Peyer's patch (tissue), 4 donors: ENCODE results near the gene NIN.

Source experiments
- POLR2A ChIP-seq, 2 donors: fragments of 450-650 bp; IDR thresholded peaks; one replicate each; pipeline ENCODE4 v1.5.1; 2017; ENCODE audit warnings: antibody characterized with exemption in 2 of 2, mild to moderate bottlenecking in 2 of 2, moderate library complexity in 2 of 2
- TF ChIP-seq, protein P1 (sequence below), 6 experiments: fragments of 450-650 bp in 4 of 6; fragments of 200-600 bp in 2 of 6; sonication (generic) in 1 of 6; IDR thresholded peaks; one replicate each; pipeline ENCODE4 v1.5.1; 2017 to 2019; ENCODE audit warnings: antibody characterized with exemption in 6 of 6, mild to moderate bottlenecking in 3 of 6, moderate library complexity in 1 of 6

DNA sequence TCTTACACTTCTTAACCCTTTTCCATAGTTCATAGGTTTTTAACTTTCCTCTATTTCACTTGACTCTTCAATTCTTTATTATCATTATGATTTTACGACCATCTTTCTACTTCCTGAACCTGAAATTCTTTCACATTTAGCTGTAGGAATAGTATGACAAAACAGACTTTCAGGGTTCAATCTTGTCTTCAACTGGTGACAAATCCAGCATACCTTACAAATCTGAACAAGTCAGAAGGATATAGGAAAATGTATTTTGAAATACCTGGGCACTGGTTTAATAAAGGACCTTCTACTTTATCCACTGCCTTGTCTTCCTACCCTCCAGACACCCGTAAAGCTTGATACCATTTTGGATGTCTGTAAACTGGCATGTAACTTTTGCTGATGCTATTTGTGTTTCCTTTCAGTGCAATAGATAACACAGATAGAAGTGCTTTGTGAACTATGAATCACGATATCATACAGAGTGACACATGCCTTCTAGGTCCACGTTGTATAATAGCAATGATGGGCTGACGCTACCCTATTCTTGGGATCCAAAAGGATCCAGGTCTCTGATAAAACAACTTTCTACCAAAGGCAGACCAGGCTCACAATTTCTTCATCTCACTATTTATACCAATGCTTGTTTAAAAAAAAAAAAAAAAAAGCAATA, 85.4 kb downstream of the NIN start:
- TF ChIP-seq, protein P1, sequence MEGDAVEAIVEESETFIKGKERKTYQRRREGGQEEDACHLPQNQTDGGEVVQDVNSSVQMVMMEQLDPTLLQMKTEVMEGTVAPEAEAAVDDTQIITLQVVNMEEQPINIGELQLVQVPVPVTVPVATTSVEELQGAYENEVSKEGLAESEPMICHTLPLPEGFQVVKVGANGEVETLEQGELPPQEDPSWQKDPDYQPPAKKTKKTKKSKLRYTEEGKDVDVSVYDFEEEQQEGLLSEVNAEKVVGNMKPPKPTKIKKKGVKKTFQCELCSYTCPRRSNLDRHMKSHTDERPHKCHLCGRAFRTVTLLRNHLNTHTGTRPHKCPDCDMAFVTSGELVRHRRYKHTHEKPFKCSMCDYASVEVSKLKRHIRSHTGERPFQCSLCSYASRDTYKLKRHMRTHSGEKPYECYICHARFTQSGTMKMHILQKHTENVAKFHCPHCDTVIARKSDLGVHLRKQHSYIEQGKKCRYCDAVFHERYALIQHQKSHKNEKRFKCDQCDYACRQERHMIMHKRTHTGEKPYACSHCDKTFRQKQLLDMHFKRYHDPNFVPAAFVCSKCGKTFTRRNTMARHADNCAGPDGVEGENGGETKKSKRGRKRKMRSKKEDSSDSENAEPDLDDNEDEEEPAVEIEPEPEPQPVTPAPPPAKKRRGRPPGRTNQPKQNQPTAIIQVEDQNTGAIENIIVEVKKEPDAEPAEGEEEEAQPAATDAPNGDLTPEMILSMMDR (IDR thresholded peaks at IDR 0.05): no peak
- no peak for TF ChIP-seq POLR2A (IDR thresholded peaks at IDR 0.05)
